ENCODE measurements around the gene PALD1.

- TF ChIP-seq, protein P1, sequence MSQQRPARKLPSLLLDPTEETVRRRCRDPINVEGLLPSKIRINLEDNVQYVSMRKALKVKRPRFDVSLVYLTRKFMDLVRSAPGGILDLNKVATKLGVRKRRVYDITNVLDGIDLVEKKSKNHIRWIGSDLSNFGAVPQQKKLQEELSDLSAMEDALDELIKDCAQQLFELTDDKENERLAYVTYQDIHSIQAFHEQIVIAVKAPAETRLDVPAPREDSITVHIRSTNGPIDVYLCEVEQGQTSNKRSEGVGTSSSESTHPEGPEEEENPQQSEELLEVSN (IDR thresholded peaks at IDR 0.05; ENCODE audit: borderline replicate concordance, low read depth): no peak
- TF ChIP-seq SREBF2 (IDR thresholded peaks at IDR 0.05) (no peak), HDAC2 (IDR thresholded peaks at IDR 0.05) (no peak), BHLHE40 (IDR thresholded peaks at IDR 0.05; ENCODE audit: low read depth, low read length) (no peak), MAFK (IDR thresholded peaks at IDR 0.05; ENCODE audit: partially characterized antibody) (no peak), KDM5A (IDR thresholded peaks at IDR 0.05) (no peak), CHD2 (IDR thresholded peaks at IDR 0.05; ENCODE audit: low read length, partially characterized antibody) (no peak), POLR2A (IDR thresholded peaks at IDR 0.05; ENCODE audit: low read length) (no peak), EP300 (IDR thresholded peaks at IDR 0.05) (no peak), CHD4 (IDR thresholded peaks at IDR 0.05; ENCODE audit: borderline replicate concordance) (no peak)
- TF ChIP-seq, protein P2, sequence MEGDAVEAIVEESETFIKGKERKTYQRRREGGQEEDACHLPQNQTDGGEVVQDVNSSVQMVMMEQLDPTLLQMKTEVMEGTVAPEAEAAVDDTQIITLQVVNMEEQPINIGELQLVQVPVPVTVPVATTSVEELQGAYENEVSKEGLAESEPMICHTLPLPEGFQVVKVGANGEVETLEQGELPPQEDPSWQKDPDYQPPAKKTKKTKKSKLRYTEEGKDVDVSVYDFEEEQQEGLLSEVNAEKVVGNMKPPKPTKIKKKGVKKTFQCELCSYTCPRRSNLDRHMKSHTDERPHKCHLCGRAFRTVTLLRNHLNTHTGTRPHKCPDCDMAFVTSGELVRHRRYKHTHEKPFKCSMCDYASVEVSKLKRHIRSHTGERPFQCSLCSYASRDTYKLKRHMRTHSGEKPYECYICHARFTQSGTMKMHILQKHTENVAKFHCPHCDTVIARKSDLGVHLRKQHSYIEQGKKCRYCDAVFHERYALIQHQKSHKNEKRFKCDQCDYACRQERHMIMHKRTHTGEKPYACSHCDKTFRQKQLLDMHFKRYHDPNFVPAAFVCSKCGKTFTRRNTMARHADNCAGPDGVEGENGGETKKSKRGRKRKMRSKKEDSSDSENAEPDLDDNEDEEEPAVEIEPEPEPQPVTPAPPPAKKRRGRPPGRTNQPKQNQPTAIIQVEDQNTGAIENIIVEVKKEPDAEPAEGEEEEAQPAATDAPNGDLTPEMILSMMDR (IDR thresholded peaks at IDR 0.05): no peak
These were observed 113.7 kb downstream of the PALD1 start for GRCh38 chr10:70592186-70592735.

All from A549 (cell line).